Thyroid gland (tissue), 4 donors: ENCODE results near the gene BNC1. TPM values are rescaled to one million over a fixed set of nuclear protein-coding genes. Genes with fewer than 3 reads are reported as not detected.
"Not testable (repeated sequence)": the region's sequence is repeated elsewhere in the genome, so short reads cannot be mapped to it uniquely, and the experiment has no call there.

ENCODE experiments used
- DNase-seq, 2 donors: peaks; one replicate each; pipeline ENCODE4 v3.0.0-alpha.2; 2019
- H3K27ac ChIP-seq, 3 donors: fragments of 200-600 bp; sonication (generic); 1 replicate in 2 of 3; 2 replicates in 1 of 3; pipeline ENCODE4 v1.5.1; 2016 to 2019; ENCODE audit warnings: mild to moderate bottlenecking in 1 of 3, moderate library complexity in 1 of 3
- H3K27me3 ChIP-seq: fragments of 200-600 bp; sonication (generic); one replicate; pipeline ENCODE4 v1.5.1; 2019
- H3K36me3 ChIP-seq, 2 donors: fragments of 200-600 bp; sonication (generic); one replicate each; pipeline ENCODE4 v1.5.1; 2016 to 2019
- H3K4me1 ChIP-seq, 2 donors: fragments of 200-600 bp; sonication (generic); one replicate each; pipeline ENCODE4 v1.5.1; 2017 to 2019
- H3K4me3 ChIP-seq, 3 donors: fragments of 200-600 bp; sonication (generic); replicated peaks in 1 of 3; 1 replicate in 2 of 3; 2 replicates in 1 of 3; pipeline ENCODE4 v1.5.1; 2016; ENCODE audit warnings: mild to moderate bottlenecking in 1 of 3
- H3K9me3 ChIP-seq: fragments of 200-600 bp; sonication (generic); one replicate; pipeline ENCODE4 v1.5.1; 2017
- POLR2A ChIP-seq, 2 donors: fragments of 450-650 bp; IDR thresholded peaks; one replicate each; pipeline ENCODE4 v1.6.1; 2017; ENCODE audit warnings: antibody characterized with exemption in 2 of 2, mild to moderate bottlenecking in 2 of 2, moderate library complexity in 1 of 2
- WGBS, 2 donors: methylation state at CpG; one replicate each; pipeline ENCODE4 v1.1.5; 2017; 5-methylcytosine and 5-hydroxymethylcytosine counted together
- intact Hi-C: fragments of 100-400 bp; cut with DNase I; formaldehyde crosslinking; loops from one replicate; pipeline ENCODE4 v1.15.1; 2023
- total RNA-seq, 4 donors: library from RNA; depleted of rRNA; stranded (reverse); fragments of >200 nt; gene quantifications; one replicate each; pipeline ENCODE4 v1.2.3, GENCODE V29; 2016
- TF ChIP-seq, protein P1 (sequence below), 6 experiments: fragments of 200-600 bp in 3 of 6; fragments of 450-650 bp in 3 of 6; sonication (generic) in 3 of 6; IDR thresholded peaks; one replicate each; pipeline ENCODE4 v1.5.1; 2016 to 2019; ENCODE audit warnings: antibody characterized with exemption in 6 of 6, mild to moderate bottlenecking in 2 of 6, inconsistent platforms in 1 of 6, moderate library complexity in 1 of 6

BNC1 gene
- total RNA-seq, 4 donors from 2014 or later = 0.15 to 0.94 (median 0.33) TPM; not detected in 1

DNA sequence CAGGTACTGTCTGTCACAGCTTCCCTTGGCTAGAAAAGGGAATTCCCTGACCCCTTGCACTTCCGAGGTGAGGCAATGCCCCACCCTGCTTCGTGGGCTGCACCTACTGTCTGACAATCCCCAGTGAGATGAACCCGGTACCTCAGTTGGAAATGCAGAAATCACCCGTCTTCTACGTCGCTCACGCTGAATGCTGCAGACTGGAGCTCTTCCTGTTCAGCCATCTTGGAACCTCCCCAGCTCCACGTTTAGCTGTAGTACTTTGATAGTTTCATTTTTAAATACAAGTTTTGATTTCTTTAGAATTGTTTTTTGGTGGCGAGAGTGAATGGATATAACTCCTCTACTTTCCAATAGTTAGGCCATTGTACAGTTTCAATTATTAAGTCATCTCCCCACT is 59.0 kb downstream of the BNC1 start:
- H3K36me3 ChIP-seq = no peaks in the 10 kb centered on the region
- H3K27ac ChIP-seq = no peak overlapping the region
- TF ChIP-seq POLR2A (IDR thresholded peaks at IDR 0.05) = no peak
- TF ChIP-seq, protein P1, sequence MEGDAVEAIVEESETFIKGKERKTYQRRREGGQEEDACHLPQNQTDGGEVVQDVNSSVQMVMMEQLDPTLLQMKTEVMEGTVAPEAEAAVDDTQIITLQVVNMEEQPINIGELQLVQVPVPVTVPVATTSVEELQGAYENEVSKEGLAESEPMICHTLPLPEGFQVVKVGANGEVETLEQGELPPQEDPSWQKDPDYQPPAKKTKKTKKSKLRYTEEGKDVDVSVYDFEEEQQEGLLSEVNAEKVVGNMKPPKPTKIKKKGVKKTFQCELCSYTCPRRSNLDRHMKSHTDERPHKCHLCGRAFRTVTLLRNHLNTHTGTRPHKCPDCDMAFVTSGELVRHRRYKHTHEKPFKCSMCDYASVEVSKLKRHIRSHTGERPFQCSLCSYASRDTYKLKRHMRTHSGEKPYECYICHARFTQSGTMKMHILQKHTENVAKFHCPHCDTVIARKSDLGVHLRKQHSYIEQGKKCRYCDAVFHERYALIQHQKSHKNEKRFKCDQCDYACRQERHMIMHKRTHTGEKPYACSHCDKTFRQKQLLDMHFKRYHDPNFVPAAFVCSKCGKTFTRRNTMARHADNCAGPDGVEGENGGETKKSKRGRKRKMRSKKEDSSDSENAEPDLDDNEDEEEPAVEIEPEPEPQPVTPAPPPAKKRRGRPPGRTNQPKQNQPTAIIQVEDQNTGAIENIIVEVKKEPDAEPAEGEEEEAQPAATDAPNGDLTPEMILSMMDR (IDR thresholded peaks at IDR 0.05) = no peak
- no peaks in the 10 kb centered on the region for H3K4me1 ChIP-seq
- H3K27me3 ChIP-seq = no peaks in the 10 kb centered on the region
- H3K4me3 ChIP-seq = no peak overlapping the region
- intact Hi-C loops = no loop called here
- 88 to 90% methylated on average over 9 of the region's 9 CpGs for WGBS, 2 donors
- H3K9me3 ChIP-seq = no peaks in the 10 kb centered on the region
- DNase-seq = no peak

DNA sequence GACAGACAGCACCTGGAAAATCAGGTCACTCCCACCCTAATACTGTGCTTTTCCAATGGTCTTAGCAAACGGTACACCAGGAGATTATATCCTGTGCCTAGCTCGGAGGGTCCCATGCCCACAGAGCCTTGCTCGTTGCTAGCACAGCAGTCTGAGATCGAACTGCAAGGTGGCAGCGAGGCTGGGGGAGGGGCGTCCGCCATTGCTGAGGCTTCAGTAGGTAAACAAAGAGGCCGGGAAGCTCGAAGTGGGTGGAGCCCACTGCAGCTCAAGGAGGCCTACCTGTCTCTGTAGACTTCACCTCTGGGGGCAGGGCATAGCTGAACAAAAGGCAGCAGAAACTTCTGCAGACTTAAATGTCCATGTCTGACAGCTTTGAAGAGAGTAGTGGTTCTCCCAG is 62.7 kb downstream of the BNC1 start:
- DNase-seq, intact Hi-C loops, H3K27me3 ChIP-seq, H3K4me1 ChIP-seq, H3K4me3 ChIP-seq, H3K9me3 ChIP-seq, H3K36me3 ChIP-seq, H3K27ac ChIP-seq: not testable (repeated sequence)
- 92 to 95% methylated on average over 9 of the region's 9 CpGs for WGBS, 2 donors

DNA sequence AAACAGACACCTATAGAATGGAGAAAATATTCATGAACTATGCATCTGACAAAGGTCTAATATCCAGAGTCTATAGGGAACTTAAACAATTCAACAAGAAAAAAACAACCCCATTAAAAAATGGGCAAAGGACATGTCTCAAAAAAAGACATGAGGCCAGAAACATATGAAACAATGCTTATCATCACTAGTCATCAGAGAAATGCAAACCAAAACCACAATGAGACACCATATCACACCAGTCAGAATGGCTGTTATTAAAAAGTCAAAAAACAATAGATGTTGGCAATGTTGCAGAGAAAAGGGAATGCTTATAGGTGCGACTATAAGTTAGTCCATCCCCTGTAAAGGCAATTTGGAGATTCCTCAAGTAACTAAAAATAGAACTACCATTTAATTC is 65.4 kb downstream of the BNC1 start:
- H3K27me3 ChIP-seq = no peaks in the 10 kb centered on the region
- no peak for DNase-seq
- TF ChIP-seq, protein P1 (IDR thresholded peaks at IDR 0.05) = no peak
- TF ChIP-seq POLR2A (IDR thresholded peaks at IDR 0.05) = no peak
- H3K9me3 ChIP-seq = no peaks in the 10 kb centered on the region
- WGBS, 2 donors = 91 to 94% methylated on average over 1 of the region's 1 CpG
- H3K4me3 ChIP-seq = no peak overlapping the region
- H3K4me1 ChIP-seq = no peaks in the 10 kb centered on the region
- no peaks in the 10 kb centered on the region for H3K36me3 ChIP-seq
- intact Hi-C loops = loop anchor here (10.0 kb wide), 1 partner anchor 214 kb away; no protein-coding TSS in a partner anchor
- no peak overlapping the region for H3K27ac ChIP-seq

DNA sequence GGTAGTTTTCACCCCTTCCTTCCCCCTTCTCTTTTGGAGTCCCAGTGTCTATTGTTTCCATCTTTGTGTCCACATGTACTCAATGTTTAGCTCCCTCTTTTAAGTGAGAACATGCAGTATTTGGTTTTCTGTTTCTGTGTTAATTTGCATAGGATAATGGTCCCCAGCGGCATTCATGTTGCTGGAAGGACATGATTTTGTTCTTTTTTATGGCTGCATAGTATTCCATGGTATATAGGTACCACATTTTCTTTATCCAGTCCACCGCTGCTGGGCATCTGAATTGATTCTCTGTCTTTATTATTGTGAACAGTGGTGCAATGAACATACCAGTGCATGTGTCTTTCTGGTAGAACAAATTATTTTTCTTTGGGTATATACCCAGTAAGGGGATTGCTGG is 69.2 kb downstream of the BNC1 start:
- intact Hi-C loops = loop anchor here (10.0 kb wide), 1 partner anchor 211 kb away; no protein-coding TSS in a partner anchor
- H3K9me3 ChIP-seq = no peaks in the 10 kb centered on the region
- 97 to 99% methylated on average over 2 of the region's 2 CpGs for WGBS, 2 donors

DNA sequence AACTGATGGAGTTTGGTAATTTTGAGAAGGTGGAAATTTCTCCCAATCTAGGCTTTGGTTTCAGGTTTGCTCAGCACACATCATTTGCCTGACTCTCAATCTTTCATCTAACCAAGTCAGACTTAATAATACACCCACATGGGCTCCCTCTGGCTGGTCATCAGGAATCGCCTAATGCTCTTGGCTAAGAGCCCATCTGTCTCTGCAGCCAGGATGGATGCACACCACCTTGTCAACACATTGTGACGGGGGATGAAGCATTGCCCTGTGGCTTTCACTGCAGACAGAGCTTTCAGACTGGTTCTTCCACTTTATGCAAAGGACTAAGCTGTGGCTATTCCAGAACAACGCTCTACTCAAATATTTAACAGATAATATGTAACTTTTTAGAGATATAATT is 73.8 kb downstream of the BNC1 start:
- intact Hi-C loops = loop anchor here (10.0 kb wide), 1 partner anchor 206 kb away; no protein-coding TSS in a partner anchor
- Histone ChIP-seq H3K36me3 (no peaks in the 10 kb centered on the region), H3K9me3 (no peaks in the 10 kb centered on the region), H3K4me3 (no peak overlapping the region), H3K4me1 (peaks cover 2 to 13% of the 10 kb centered on the region in 2 donors), H3K27ac (no peak overlapping the region), H3K27me3 (no peaks in the 10 kb centered on the region)
- DNase-seq = peak; percentile 71 to 73
- TF ChIP-seq, protein P1 (IDR thresholded peaks at IDR 0.05) = no peak
- no peak for TF ChIP-seq POLR2A (IDR thresholded peaks at IDR 0.05)
- WGBS, 2 donors = 24 to 26% methylated on average over 3 of the region's 3 CpGs

More for the DNA sequence above, 69.2 kb downstream of the BNC1 start:
- Histone ChIP-seq H3K27me3 (no peaks in the 10 kb centered on the region), H3K36me3 (no peaks in the 10 kb centered on the region), H3K4me1 (no peaks in the 10 kb centered on the region), H3K27ac (no peak overlapping the region), H3K4me3 (no peak overlapping the region)
- no peak for DNase-seq
- TF ChIP-seq POLR2A (IDR thresholded peaks at IDR 0.05) = no peak
- TF ChIP-seq, protein P1 (IDR thresholded peaks at IDR 0.05) = no peak
